HEK293 (cell line): Measurements from ENCODE around the gene RNF123.
"Not testable (repeated sequence)": the region's sequence is repeated elsewhere in the genome, so short reads cannot be mapped to it uniquely, and the experiment has no call there.

Experiments
- CTCF ChIA-PET: fragments of 350-600 bp; formaldehyde crosslinking; extraction: SDS; loops from one replicate; lab custom pipeline; 2021; ENCODE audit warnings: antibody characterized with exemption; lab: Yijun Ruan, JAX
- POLR2A ChIA-PET: fragments of 300-600 bp; formaldehyde crosslinking; extraction: SDS; loops from one replicate; lab custom pipeline; 2020; ENCODE audit warnings: antibody characterized with exemption, inconsistent platforms; lab: Yijun Ruan, JAX
- H3K27ac ChIP-seq: fragments of 200-500 bp; sonication (Bioruptor generic); 2 replicates; pipeline ENCODE4 v1.5.1; 2014; ENCODE audit warnings: low read depth, low read length, control low read depth, inconsistent platforms; ENCODE audit errors: extremely low read depth
- H3K36me3 ChIP-seq, 2 experiments: fragments of 200-500 bp in 1 of 2; sonication (Bioruptor generic) in 1 of 2; 1 replicate in 1 of 2; 2 replicates in 1 of 2; pipeline ENCODE4 v1.5.1; 2014 to 2017; ENCODE audit warnings: inconsistent platforms in 2 of 2, low read length in 2 of 2; ENCODE audit not compliant: control insufficient read depth in 2 of 2, insufficient read depth in 1 of 2
- H3K4me1 ChIP-seq: fragments of 200-500 bp; sonication (Bioruptor generic); 2 replicates; pipeline ENCODE4 v1.5.1; 2014; ENCODE audit warnings: mild to moderate bottlenecking, low read length, inconsistent platforms; ENCODE audit not compliant: control insufficient read depth, insufficient read depth
- H3K4me3 ChIP-seq: 2 replicates; pipeline ENCODE4 v1.5.1; 2011; ENCODE audit warnings: low read depth, mild to moderate bottlenecking, control low read depth, low read length, moderate library complexity
- H3K9me3 ChIP-seq: fragments of 200-500 bp; sonication (Bioruptor generic); 2 replicates; pipeline ENCODE4 v1.5.1; 2014; ENCODE audit warnings: low read depth, low read length, inconsistent platforms; ENCODE audit not compliant: control insufficient read depth, insufficient read depth
- REST ChIP-seq: fragments of 450-650 bp; formaldehyde crosslinking; IDR thresholded peaks from 2 replicates; pipeline ENCODE4 v1.5.1; 2016; ENCODE audit warnings: missing biosample characterization, missing genetic modification characterization
- ZNF16 ChIP-seq: fragments of 450-650 bp; formaldehyde crosslinking; IDR thresholded peaks from 2 replicates; pipeline ENCODE4 v1.5.1; 2016; ENCODE audit warnings: low read depth, missing biosample characterization, missing genetic modification characterization
- ZNF335 ChIP-seq: fragments of 450-650 bp; formaldehyde crosslinking; conservative IDR thresholded peaks from 2 replicates; pipeline ENCODE4 v1.5.1; 2016; ENCODE audit warnings: missing biosample characterization, missing genetic modification characterization
- ZNF600 ChIP-seq: fragments of 450-650 bp; formaldehyde crosslinking; IDR thresholded peaks from 2 replicates; pipeline ENCODE4 v1.5.1; 2016; ENCODE audit warnings: missing biosample characterization, missing genetic modification characterization

The RNF123 gene

GRCh38 chr3:49689908-49690624, 709 bp downstream of the RNF123 start:
- H3K4me1 ChIP-seq, CTCF ChIA-PET: not testable (repeated sequence)
- POLR2A ChIA-PET: interaction anchor here (1.4 kb wide), 1 partner anchor 10 kb away, joined by 4 read pairs; no protein-coding TSS in a partner anchor
- TF ChIP-seq ZNF600 (peak; percentile 71), REST (tag by site-specific recombination) (peak; percentile 85), ZNF335 (peak; percentile 6; the same call in 1 of the 2 replicates), ZNF16 (tag by site-specific recombination) (0 out of 2 replicates have a peak, but pooled peaks have one; percentile 29)
- TF ChIP-seq, all 188 proteins: peak for 4; not testable (repeated sequence) for 184
- H3K4me3 ChIP-seq: peak overlapping the region; percentile 65
- H3K27ac ChIP-seq: peak overlapping the region; percentile 71; the same call in 1 of the 2 replicates
- H3K36me3 ChIP-seq, H3K9me3 ChIP-seq: not testable (repeated sequence)

- H3K9me3 ChIP-seq, H3K4me3 ChIP-seq, POLR2A ChIA-PET, H3K27ac ChIP-seq, CTCF ChIA-PET, H3K4me1 ChIP-seq, H3K36me3 ChIP-seq: not testable (repeated sequence)
Observed at GRCh38 chr3:49690856-49691255, 1.5 kb downstream of the RNF123 start.

- H3K9me3 ChIP-seq, H3K4me3 ChIP-seq, H3K27ac ChIP-seq, CTCF ChIA-PET, H3K4me1 ChIP-seq, H3K36me3 ChIP-seq, POLR2A ChIA-PET: not testable (repeated sequence)
Observed at GRCh38 chr3:49691481-49691880, 2.1 kb downstream of the RNF123 start.

GRCh38 chr3:49694409-49695070, 5.2 kb downstream of the RNF123 start:
- POLR2A ChIA-PET, H3K4me1 ChIP-seq, H3K9me3 ChIP-seq, CTCF ChIA-PET, H3K4me3 ChIP-seq, H3K27ac ChIP-seq: not testable (repeated sequence)
- H3K36me3 ChIP-seq: peaks cover 0 to 27% of the 10 kb centered on the region in 2 experiments; a peak in 1 of 3 replicates

DNA sequence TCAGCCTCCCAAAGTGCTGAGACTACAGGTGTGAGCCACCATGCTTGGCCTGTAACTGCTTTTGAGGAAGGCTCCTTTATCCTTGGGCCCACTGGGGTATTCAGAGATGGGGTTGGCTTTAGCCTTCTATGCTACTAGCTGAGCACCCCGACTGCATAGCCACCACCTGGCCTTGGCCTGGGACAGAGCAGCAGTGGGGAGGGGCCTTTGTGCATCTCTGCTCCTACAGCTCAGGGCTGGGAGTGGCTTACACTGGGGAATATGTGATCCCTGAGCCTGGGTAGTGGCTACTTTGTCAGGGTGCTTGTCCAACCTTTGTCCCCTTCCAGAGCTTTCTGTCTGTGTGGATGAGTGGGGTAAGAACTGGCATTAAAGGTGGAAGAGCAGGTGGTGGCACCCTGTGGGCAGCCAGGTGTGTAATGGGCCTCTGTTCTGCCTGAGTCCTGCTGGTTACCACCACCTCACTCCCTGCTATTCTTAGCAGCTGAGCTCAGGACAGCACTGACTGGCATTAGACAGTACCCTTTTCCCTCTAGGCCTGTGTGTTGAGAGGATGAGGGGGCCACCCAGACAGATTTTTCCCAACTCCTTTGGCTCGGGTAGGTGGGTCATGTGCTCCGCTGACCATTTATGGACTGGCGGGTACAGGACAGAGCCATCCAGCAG, 6.1 kb downstream of the RNF123 start:
- CTCF ChIA-PET: interaction anchor here (0.6 kb wide), 1 partner anchor 11 kb away, joined by 3 read pairs; no protein-coding TSS in a partner anchor
- H3K4me3 ChIP-seq: not testable (repeated sequence)

More for the DNA sequence above, 6.1 kb downstream of the RNF123 start:
- H3K9me3 ChIP-seq, POLR2A ChIA-PET, H3K4me1 ChIP-seq, H3K27ac ChIP-seq: not testable (repeated sequence)
- peaks cover 0 to 37% of the 10 kb centered on the region in 2 experiments; a peak in 1 of 3 replicates for H3K36me3 ChIP-seq
